SK-N-SH treated with all-trans-retinoic acid at 6 μM for 48 hours (cell line): ENCODE measurements around the gene UBE2M.

Experiments
- POU6F1 ChIP-seq: fragments of 250-450 bp; sonication (Bioruptor Pico); IDR thresholded peaks from 2 replicates; pipeline ENCODE4 v1.8.0; 2021; ENCODE audit warnings: low read depth, mild to moderate bottlenecking, moderate library complexity, borderline replicate concordance
- ZNF70 ChIP-seq: fragments of 450-650 bp; formaldehyde crosslinking; IDR thresholded peaks from 2 replicates; pipeline ENCODE4 v1.5.0; 2020; ENCODE audit warnings: mild to moderate bottlenecking, moderate library complexity

- no peak for TF ChIP-seq ZNF70
- no peak for TF ChIP-seq POU6F1 (CRISPR knock-in tag)
Observed at GRCh38 chr19:58548859-58549663, 9.3 kb downstream of the UBE2M start.
